Astrocyte of the cerebellum (primary cell): ENCODE results near the gene FOXS1.

Experiments used
- DNase-seq: peaks from one replicate; pipeline ENCODE4 v3.0.0-alpha.2; 2011; ENCODE audit warnings: low read depth
- H3K4me3 ChIP-seq: 2 replicates; pipeline ENCODE4 v1.5.1; 2011; ENCODE audit warnings: mild to moderate bottlenecking, low read depth, low read length, moderate library complexity
- in situ Hi-C: cut with HindIII; loops from 2 replicates; pipeline ENCODE4 v1.10.0; 2017; ENCODE audit warnings: low sequenced_read_pairs
- TF ChIP-seq, protein P1 (sequence below): IDR thresholded peaks from 2 replicates; pipeline ENCODE4 v1.5.1; 2012; ENCODE audit warnings: low read length, low read depth, moderate library complexity, mild to moderate bottlenecking; ENCODE audit errors: missing control alignments

Gene FOXS1

DNA sequence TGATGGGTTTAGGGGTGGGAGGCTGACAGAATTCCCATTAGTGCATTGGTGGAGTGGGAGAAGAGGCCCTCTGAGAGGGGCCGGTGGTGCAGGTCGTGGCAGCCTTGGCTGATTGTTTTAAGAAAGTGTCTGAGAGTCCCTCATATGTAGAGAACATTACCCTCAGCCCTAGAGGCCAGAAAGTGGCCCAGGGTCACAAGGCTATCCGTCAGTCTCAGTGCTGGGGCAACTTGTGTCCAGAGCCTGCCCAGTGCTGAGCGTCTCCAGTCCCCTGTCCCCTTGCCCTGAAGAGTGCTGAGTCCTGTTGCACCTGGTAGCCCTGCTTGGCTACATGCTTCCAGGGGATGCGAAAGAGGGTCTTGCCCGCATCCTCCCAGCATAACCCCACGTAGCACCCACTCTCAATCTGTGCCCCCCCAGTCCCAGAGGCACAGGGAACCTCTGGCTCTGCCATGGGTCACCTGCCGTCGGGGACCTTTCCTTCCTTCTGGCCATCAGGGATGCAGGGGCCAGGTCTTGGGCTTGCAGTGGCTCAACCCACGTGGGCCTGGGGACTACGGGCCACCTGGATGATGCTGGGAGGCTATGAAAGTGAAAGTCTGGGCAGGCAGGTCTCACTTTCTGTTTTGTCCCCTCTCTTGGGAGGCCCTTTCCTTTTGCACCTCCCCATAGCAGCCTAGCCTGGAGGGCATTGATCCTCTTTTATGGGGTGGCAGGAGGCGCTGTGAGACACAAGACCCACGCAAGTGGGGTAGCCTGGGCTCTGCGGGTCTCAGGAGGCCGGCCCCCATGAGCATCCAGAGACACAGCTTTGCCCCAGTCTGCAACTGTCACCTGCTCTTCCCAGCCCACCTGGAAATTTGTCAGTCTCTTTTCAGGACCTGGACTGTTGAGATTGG is 12.7 kb upstream of the FOXS1 start:
- TF ChIP-seq, protein P1, sequence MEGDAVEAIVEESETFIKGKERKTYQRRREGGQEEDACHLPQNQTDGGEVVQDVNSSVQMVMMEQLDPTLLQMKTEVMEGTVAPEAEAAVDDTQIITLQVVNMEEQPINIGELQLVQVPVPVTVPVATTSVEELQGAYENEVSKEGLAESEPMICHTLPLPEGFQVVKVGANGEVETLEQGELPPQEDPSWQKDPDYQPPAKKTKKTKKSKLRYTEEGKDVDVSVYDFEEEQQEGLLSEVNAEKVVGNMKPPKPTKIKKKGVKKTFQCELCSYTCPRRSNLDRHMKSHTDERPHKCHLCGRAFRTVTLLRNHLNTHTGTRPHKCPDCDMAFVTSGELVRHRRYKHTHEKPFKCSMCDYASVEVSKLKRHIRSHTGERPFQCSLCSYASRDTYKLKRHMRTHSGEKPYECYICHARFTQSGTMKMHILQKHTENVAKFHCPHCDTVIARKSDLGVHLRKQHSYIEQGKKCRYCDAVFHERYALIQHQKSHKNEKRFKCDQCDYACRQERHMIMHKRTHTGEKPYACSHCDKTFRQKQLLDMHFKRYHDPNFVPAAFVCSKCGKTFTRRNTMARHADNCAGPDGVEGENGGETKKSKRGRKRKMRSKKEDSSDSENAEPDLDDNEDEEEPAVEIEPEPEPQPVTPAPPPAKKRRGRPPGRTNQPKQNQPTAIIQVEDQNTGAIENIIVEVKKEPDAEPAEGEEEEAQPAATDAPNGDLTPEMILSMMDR = no peak
- no peak overlapping the region for H3K4me3 ChIP-seq
- DNase-seq = no peak
- in situ Hi-C loops = loop anchor here (10.0 kb wide), 1 partner anchor 87 kb away; no protein-coding TSS in a partner anchor

DNA sequence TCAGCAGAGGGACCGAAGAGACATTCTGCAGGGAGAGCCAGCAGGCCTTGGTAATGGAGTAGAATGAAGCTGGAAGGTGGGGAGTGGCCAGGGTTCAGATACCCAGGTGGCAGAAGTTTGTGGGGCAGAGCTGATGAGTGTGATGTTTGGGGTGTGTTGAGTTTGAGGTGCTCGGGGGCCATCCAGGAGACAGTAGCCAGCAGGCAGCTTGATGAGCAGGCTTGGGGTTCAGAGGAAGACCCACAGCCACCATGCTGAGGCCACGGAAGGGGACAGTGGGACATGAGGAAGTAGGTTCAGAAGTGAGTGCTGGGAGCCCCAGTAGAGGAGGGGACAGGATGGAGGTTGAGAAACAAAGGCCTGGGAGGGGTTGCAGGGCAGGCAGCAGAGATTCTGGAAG is 11.1 kb upstream of the FOXS1 start:
- in situ Hi-C loops = loop anchor here (10.0 kb wide), 1 partner anchor 88 kb away; no protein-coding TSS in a partner anchor
- TF ChIP-seq, protein P1 = no peak
- H3K4me3 ChIP-seq = no peak overlapping the region
- no peak for DNase-seq

DNA sequence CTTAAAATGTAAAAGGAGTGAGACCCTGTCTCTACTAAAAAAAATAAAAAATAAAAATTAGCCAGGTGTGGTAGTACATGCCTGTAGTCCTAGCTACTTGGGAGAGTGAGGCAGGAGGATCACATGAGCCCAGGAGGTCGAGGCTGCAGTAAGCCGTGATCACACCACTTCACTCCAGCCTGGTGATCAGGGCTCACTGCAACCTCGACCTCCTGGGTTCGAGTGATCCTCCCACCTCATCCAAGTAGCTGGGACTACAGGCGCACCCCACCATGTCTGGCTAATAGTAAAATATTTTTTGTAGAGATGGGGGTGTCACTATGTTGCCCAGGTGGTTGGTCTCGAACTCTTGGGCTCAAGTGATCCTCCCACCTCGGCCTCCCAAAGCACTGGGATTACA is 8.1 kb upstream of the FOXS1 start:
- in situ Hi-C loops = loop anchor here (10.0 kb wide), 1 partner anchor 91 kb away; no protein-coding TSS in a partner anchor
- DNase-seq = no peak
- TF ChIP-seq, protein P1 = no peak
- no peak overlapping the region for H3K4me3 ChIP-seq

DNA sequence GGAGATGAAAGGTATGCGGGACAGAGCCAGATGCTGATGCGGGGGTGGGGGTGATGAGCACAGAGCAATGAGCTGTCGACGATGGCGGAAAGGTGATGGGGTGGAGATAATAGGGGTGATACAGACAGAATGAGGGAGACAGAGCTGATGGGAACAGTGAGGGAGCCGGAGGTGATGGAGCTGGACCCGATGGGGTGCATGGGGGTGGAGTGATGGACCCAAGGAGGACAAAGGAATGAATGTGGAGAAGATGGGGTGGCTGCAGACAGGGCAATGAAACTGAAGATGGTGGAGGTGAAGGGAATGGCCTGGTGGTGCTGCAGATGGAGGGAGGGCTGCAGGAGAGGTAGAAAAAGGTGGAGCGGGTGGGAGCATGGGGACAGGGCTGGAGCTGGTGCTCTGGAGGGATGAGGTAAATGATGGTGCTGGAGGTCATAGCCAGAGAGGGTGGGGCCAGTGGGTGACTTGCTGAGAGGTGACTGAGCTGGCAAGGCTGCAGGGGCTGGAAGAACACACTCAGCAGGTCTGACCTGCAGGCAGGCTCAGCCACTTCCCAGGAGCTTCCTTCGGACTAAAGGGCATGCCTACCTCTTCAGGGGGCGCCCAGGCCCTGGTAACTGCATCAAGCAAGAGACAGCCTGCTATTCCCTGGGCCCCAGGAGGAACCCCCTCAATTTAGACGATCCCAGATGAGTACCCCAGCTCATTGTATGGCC is 6.0 kb upstream of the FOXS1 start:
- TF ChIP-seq, protein P1 = no peak
- no peak for DNase-seq
- no peak overlapping the region for H3K4me3 ChIP-seq
- in situ Hi-C loops = loop anchor here (10.0 kb wide), 1 partner anchor 93 kb away; no protein-coding TSS in a partner anchor

DNA sequence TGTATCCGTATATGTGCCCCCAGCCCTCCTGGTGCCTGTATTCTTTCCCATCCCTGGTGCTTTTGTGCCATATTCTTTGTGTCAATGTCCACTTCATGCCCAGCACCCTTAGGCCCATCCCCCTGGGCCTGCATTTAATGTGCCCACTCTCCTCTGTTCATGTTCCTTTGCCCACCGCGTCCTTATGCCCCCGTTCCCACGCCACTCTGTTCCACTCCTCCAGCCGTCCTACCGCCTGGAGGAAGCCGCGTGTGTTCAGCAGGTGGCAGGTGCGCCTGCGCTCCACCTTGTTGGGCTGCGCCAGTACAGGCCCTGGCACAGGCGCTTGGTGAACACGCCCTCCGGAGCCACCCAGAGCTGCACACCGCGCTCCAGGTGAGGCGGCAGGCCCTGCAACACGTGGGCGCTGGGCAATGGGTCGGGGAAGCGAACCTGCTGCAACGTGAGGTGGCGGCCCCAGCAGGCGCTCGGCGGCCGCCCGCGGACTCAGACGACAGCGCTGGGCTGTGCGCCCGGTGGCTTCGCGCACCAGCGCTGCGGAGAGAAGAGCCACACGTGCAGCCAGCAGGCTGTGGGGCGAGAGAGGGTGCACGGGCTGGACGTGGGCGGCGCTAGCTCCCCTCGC is 4.0 kb upstream of the FOXS1 start:
- TF ChIP-seq, protein P1 = no peak
- no peak overlapping the region for H3K4me3 ChIP-seq
- in situ Hi-C loops = loop anchor here (10.0 kb wide), 1 partner anchor 235 kb away; no protein-coding TSS in a partner anchor
- DNase-seq = no peak
